Measurements from ENCODE around the gene CPN1.
"Not testable (repeated sequence)": the region's sequence is repeated elsewhere in the genome, so short reads cannot be mapped to it uniquely, and the experiment has no call there.

Gene CPN1

GRCh38 chr10:100025576-100025975 lies 56.1 kb downstream of the CPN1 start:
- DNase-seq (ENCODE audit: extremely low read depth in 1 of 2, low read depth in 1 of 2) = no peak

DNA sequence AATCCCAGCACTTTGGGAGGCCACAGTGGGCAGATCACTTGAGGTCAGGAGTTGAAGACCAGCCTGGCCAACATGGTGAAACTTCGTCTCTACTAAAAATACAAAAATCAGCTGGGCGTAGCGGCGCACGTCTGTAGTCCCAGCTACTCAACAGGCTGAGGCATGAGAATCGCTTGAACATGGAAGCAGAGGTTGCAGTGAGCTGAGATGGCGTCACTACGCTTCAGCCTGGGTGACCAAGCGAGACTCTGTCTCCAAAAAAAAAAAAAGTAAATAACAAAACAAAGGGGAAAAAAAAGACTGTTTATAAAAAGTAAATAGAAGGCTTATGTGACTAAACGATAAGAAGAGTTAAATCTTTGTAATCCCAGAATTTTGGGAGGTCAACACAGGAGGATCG lies 56.9 kb downstream of the CPN1 start:
- DNase-seq (ENCODE audit: extremely low read depth in 1 of 2, low read depth in 1 of 2) = no peak

DNA sequence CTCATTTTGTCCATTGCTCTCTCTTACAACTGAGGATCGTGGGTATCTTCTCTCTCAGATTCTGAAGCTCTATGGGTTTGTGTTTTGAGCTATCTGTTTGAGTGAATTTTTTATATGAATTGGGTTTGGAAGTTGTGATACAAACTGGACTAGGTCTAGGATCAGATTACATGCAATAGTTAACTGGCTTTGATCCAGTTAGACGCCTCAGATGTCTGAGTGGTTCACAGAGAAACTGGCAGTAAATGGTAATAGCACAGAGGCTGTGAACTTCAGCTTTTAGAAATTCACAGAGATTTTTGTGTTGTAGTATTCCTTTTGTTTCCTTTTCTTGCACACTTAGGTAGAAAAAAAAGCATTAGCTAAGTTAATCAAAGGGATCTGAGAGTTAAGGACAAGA lies 59.3 kb downstream of the CPN1 start:
- no peak for DNase-seq (ENCODE audit: extremely low read depth in 1 of 2, low read depth in 1 of 2)

DNA sequence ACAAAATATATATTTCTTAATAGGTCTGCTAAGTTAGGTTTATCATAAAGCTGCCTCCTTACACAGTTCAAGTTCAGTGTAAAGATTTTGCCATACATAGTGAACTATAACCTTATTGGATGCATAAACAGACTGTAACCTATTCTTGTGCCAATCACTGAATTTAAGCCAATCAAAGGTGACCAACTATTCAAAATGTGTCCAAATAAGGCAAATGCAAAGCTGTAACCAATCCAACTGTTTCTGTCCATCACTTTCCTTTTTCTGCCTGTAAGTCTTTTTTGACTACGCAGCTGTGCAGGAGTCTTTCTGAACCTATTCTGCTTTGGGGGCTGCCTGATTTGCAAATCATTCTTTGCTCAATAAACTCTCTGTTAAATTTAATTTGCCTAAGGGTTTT lies 60.3 kb downstream of the CPN1 start:
- no peak for DNase-seq (ENCODE audit: extremely low read depth in 1 of 2, low read depth in 1 of 2)

DNA sequence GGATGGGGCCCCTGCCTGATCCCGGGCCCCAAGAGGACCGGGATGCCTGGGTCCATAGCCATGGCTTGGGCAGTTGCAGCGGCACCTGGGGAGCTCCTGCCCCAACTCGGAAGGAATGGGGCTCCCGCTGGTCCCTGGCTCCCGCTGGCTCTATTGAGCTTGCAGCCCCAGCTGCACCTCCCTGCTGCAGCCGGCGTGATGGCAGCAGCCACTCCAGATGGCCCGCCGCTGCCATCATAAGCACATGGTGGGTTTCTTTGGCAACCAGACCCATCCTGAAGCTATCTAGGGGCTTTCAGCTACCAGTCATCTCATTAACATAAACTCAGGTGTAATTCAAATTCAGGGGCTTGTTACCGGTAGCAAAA lies 60.8 kb downstream of the CPN1 start:
- DNase-seq (ENCODE audit: extremely low read depth in 1 of 2, low read depth in 1 of 2) = no peak

DNA sequence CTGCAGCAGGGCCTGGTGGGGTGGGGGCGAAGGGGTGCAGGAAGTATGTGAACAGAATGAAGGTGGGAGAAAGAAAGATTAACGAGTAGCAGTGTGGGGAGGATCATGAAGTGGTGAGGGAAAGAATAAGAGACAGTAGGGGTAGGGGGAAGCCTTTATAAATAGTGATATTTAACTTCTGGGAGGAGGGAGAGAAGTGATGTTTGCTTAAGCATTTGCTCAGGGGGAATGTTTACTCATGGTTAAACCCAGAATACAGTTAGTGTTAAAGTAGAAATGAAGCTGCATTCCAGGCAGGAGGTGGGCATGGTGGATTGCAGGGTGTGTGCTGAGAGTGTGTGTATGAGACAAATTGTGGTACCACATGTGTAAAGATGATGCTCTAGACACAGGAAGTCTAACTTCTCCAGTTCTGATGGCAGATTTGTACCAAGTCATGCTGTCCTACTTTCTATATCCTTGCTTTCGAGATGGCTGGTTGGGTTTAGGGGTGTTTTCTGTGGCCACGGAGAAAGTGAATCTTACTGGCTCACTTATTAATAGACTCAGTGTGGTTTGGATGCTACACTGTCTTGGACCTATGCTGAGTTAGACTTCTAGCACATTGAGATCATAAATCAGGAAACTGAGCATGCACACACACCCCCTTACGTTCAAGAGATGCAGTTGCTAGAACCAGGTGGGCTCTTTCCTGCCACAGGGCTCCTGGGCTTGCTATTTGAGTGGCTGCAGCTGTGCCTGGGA lies 61.4 kb downstream of the CPN1 start:
- no peak for DNase-seq (ENCODE audit: extremely low read depth in 1 of 2, low read depth in 1 of 2)

DNA sequence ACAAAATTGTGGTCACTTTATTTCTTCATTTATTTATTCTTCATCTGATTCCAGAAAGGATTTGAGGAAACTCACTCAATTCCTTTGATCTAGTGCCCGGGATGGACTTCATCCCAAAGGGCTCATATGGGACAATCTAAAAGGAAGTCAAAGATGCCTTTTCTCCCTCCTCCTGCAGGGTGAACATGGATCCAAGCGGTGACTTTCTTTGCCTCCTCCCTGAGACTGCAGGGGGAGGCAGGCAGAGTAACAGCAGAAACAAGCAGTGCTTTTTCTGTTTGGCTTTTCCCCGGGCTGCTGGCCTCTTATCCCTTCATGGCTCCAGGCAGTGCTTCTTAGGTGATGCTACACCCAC lies 61.9 kb downstream of the CPN1 start:
- DNase-seq (ENCODE audit: extremely low read depth in 1 of 2, low read depth in 1 of 2) = no peak

GRCh38 chr10:100014071-100014762 lies 67.5 kb downstream of the CPN1 start:
- no peak for DNase-seq (ENCODE audit: extremely low read depth in 1 of 2, low read depth in 1 of 2)

DNA sequence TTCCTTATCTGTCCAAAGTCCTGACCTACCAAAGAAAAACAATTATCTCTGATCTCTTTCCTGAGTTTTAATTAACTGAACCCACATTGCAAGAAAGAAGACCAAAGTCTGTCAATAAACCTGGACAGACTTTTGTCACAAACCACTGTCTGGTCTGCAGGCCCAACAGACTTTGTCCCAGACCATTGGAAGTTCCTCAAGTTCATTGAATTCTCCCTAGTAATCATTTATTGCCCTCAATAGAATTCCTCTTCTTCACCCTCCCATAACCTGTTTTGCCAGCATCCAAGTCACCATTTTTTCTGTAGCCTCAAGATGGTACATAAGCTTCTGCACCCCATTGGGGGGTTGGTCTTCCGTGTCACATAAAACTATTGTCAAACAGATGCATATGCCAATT lies 68.0 kb downstream of the CPN1 start:
- no peak for DNase-seq (ENCODE audit: extremely low read depth in 1 of 2, low read depth in 1 of 2)

- not testable (repeated sequence) for DNase-seq (ENCODE audit: extremely low read depth in 1 of 2, low read depth in 1 of 2)
Measured at GRCh38 chr10:100011906-100012305, 69.8 kb downstream of the CPN1 start.

GRCh38 chr10:100009793-100010676 lies 71.6 kb downstream of the CPN1 start, which contains the start of gene DNMBP:
Gene DNMBP (minus strand): TSS chr10:100009947. CDS start chr10:99972124, 37,823 bp downstream.
- DNase-seq (ENCODE audit: extremely low read depth in 1 of 2, low read depth in 1 of 2) = peak; percentile 55 to 74

DNA sequence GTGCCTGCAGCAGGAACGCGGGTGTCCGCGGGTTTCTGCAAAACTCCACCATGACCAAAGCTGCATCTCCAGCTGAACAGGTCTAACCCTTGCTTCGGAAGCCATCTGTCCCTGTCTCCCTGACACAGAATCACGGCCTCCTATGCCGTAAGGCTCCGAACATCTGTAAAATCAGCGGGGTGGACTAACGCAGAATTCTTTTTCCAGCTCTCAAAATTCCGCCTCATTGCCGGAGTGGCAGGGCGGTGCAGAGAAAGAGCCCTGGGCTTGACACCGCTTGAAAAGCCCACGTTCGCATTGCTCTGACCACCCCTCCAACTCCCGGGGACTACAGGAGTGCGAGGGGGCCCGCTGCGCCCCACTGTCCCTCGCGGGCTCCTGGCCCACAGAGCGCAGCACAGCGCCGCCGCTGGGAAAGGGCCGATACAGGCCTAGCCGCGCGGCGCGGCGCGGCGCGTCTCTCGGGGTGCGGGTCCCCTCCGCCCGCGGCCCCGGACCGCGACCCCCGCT lies 72.3 kb downstream of the CPN1 start:
- peak in 1 of 2 donors; percentile 3 for DNase-seq (ENCODE audit: extremely low read depth in 1 of 2, low read depth in 1 of 2)

DNA sequence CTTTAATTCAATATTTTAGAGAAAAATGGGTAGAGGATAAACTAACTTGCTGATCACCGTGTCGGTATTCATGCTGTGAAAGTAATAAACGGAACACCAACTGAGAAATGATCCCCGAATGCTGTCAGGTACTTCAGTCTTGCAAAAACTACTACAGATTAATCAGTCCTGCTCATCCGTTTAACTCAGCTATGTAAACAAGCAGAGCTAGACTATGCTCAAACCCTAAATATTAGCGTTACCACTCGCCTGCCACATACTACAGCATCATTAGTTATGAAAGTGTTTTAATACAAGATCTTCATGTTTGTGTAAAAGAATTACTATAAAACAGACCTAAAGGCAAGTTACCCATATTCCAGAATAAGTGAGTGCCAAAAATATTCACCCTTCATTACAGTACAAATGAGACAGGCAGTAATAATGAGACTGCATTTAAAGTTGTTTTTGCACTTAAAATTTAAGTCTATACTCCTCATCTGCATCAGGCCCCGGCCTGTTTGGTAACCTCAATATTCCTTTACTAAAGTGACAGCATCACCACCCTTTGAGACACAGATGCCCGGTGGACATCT lies 72.9 kb downstream of the CPN1 start:
- no peak for DNase-seq (ENCODE audit: extremely low read depth in 1 of 2, low read depth in 1 of 2)

DNA sequence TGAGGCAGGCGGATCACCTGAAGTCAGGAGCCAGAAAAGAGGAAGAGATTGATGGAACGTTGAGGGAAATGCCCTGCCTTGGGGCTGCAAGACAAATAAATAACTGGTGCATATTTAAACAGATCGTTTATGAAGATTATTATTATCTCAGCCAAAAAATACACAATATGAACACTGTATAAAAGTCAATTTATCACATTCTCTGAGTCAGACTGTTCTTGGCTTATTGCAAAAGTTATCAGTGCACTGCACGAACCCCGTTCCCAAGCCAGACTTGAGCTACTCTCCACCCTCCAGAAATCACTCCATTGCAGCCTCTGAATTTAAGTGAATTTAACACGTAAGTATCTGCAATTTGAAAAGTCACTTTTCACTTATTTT lies 73.5 kb downstream of the CPN1 start:
- no peak for DNase-seq (ENCODE audit: extremely low read depth in 1 of 2, low read depth in 1 of 2)

DNA sequence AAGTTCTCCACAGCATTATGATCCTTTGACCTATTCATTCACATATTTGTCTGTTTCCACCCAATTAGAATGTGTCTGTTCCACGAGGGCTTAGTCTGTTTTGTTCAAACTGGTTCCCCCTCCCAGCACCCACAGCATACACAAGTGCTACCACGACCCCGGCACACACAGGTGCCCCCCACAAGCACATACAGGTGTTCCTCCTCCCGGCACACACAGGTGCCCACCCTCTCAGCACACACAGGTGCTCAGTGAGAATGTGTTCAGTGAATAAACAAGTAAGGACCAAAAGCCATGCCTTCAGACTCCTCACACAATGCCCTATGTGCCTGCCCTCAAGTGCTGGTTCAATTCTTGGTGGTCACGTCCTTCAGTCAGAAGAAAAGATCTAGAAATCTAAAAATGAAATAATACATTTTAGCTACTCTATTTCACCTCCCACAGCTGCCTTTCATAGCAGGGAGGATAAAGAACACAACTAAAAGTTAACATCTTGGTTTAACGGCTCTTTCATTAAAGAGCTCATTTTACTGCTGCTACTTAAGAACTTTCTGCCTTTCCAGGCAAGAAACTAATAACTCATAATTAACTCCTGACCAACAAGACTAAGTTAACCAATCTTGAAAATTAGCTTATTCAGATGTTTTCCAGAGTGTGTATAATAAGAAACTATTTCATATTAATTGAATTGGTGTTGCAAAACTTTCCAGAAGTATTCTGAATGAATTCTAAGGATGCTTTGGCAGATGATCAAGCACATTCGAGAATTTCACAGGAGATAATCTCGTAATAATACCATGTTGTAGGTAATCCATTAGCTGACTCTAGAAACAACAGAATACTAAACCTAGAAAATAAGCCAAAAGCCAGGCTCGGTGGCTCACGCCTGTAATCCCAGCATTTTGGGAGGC lies 74.2 kb downstream of the CPN1 start:
- DNase-seq (ENCODE audit: extremely low read depth in 1 of 2, low read depth in 1 of 2) = no peak

GRCh38 chr10:100006243-100006886 lies 75.3 kb downstream of the CPN1 start:
- no peak for DNase-seq (ENCODE audit: extremely low read depth in 1 of 2, low read depth in 1 of 2)

- DNase-seq (ENCODE audit: extremely low read depth in 1 of 2, low read depth in 1 of 2) = no peak
Measured at GRCh38 chr10:100004805-100005510, 76.7 kb downstream of the CPN1 start.

DNA sequence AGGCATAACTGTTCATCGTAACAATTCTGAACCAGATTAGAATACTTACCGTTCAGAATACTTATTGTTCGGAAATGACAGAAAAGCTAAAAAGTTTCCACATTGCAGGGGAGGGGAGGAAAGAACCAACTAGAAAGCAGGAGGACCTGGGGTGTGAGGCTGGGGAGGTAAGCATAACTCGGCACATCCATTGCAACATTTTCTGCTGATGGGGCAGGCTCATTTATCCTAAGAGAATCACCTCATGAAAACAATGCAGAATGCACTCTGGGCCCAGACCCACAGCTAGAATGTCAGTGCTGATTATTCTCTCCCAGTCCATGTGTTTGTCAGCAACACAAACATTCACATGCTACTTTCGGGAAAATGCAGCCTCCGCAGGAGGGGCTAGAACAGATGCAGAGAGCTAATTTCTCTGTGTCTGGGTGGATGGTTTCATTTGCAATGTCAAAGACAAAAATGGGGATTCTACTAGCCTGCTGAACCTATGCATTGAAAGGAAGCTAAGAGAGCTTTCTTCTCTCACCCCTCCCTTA lies 81.5 kb downstream of the CPN1 start:
- DNase-seq (ENCODE audit: extremely low read depth in 1 of 2, low read depth in 1 of 2) = no peak

All from activated CD8-positive, alpha-beta memory T cell treated with anti-CD3 and anti-CD28 coated beads for 1 hour (primary cell).